Breast epithelium (tissue), 4 donors: Measurements from ENCODE around the gene PIGK. TPM values are rescaled to one million over a fixed set of nuclear protein-coding genes. Genes with fewer than 3 reads are reported as not detected.
"Not testable (repeated sequence)": the region's sequence is repeated elsewhere in the genome, so short reads cannot be mapped to it uniquely, and the experiment has no call there.

ENCODE experiments used
- DNase-seq, 2 donors: peaks; one replicate each; pipeline ENCODE4 v3.0.0-alpha.2; 2019; ENCODE audit warnings: low spot score in 2 of 2
- H3K27ac ChIP-seq, 2 donors: fragments of 200-600 bp; sonication (generic) in 1 of 2; one replicate each; pipeline ENCODE4 v1.5.1; 2016 to 2019; ENCODE audit warnings: mild to moderate bottlenecking in 1 of 2
- H3K27me3 ChIP-seq, 2 donors: fragments of 200-600 bp; sonication (generic) in 1 of 2; one replicate each; pipeline versions ENCODE4 v1.5.1 to v1.6.0; 2017 to 2019; ENCODE audit warnings: control low read depth in 1 of 2, mild to moderate bottlenecking in 1 of 2
- H3K36me3 ChIP-seq: fragments of 200-600 bp; one replicate; pipeline ENCODE4 v1.5.1; 2019
- H3K4me1 ChIP-seq, 2 donors: fragments of 200-600 bp; sonication (generic); one replicate each; pipeline ENCODE4 v1.5.1; 2016 to 2019; ENCODE audit warnings: control low read depth in 1 of 2
- H3K4me3 ChIP-seq, 3 donors: fragments of 200-600 bp; sonication (generic); 1 replicate in 2 of 3; 2 replicates in 1 of 3; pipeline ENCODE4 v1.5.1; 2016 to 2019; ENCODE audit warnings: mild to moderate bottlenecking in 3 of 3, moderate library complexity in 2 of 3
- H3K9me3 ChIP-seq, 2 donors: fragments of 200-600 bp; sonication (generic) in 1 of 2; one replicate each; pipeline ENCODE4 v1.5.1; 2016 to 2019; ENCODE audit warnings: control low read depth in 1 of 2
- CTCF ChIP-seq, 3 donors: fragments of 450-650 bp; IDR thresholded peaks; one replicate each; pipeline ENCODE4 v1.5.1; 2016 to 2017; ENCODE audit warnings: antibody characterized with exemption in 3 of 3, mild to moderate bottlenecking in 3 of 3, moderate library complexity in 3 of 3
- POLR2A ChIP-seq: fragments of 450-650 bp; IDR thresholded peaks from one replicate; pipeline ENCODE4 v1.6.1; 2016; ENCODE audit warnings: antibody characterized with exemption, mild to moderate bottlenecking, moderate library complexity
- POLR2AphosphoS5 ChIP-seq, 3 donors: sonication (generic); formaldehyde crosslinking; IDR thresholded peaks; one replicate each; pipeline ENCODE4 v1.6.1; 2017; ENCODE audit warnings: antibody characterized with exemption in 3 of 3
- intact Hi-C: fragments of 100-400 bp; cut with DNase I; formaldehyde crosslinking; loops from one replicate; pipeline ENCODE4 v1.15.1; 2023; ENCODE audit warnings: low total_unique reads
- total RNA-seq, 3 donors: library from RNA; depleted of rRNA; stranded (reverse); fragments of >200 nt; gene quantifications; one replicate each; pipeline ENCODE4 v1.1.0, GENCODE V29; 2016

The PIGK gene
- total RNA-seq, 3 donors from 2014 or later, result 18.9 to 35.6 (median 22.6) TPM

GRCh38 chr1:77179632-77180031 is 39.6 kb downstream of the PIGK start:
- DNase-seq, result no peak
- peaks cover 8 to 28% of the 10 kb centered on the region in 2 donors for H3K9me3 ChIP-seq
- intact Hi-C loops, result no loop called here
- no peak overlapping the region for H3K4me3 ChIP-seq
- no peak overlapping the region for H3K27ac ChIP-seq
- no peaks in the 10 kb centered on the region for H3K4me1 ChIP-seq
- TF ChIP-seq CTCF (IDR thresholded peaks at IDR 0.05), result no peak
- TF ChIP-seq POLR2AphosphoS5 (IDR thresholded peaks at IDR 0.05), result no peak
- TF ChIP-seq POLR2A, result no peak
- no peaks in the 10 kb centered on the region for H3K27me3 ChIP-seq
- H3K36me3 ChIP-seq, result no peaks in the 10 kb centered on the region

- intact Hi-C loops, result no loop called here
- H3K27me3 ChIP-seq, result no peaks in the 10 kb centered on the region
- peaks cover 8 to 28% of the 10 kb centered on the region in 2 donors for H3K9me3 ChIP-seq
- TF ChIP-seq CTCF (IDR thresholded peaks at IDR 0.05) (no peak), POLR2A (no peak), POLR2AphosphoS5 (IDR thresholded peaks at IDR 0.05) (no peak)
- H3K4me1 ChIP-seq, result no peaks in the 10 kb centered on the region
- DNase-seq, result no peak
- H3K4me3 ChIP-seq, result no peak overlapping the region
- H3K27ac ChIP-seq, result no peak overlapping the region
- no peaks in the 10 kb centered on the region for H3K36me3 ChIP-seq
These were observed 43.9 kb downstream of the PIGK start for GRCh38 chr1:77175230-77175844.

GRCh38 chr1:77170687-77171086 is 48.5 kb downstream of the PIGK start:
- H3K9me3 ChIP-seq, result peaks cover 0 to 8% of the 10 kb centered on the region in 2 donors
- H3K36me3 ChIP-seq, result no peaks in the 10 kb centered on the region
- H3K4me3 ChIP-seq, result no peak overlapping the region
- intact Hi-C loops, result no loop called here
- DNase-seq, result no peak
- TF ChIP-seq CTCF (IDR thresholded peaks at IDR 0.05) (no peak), POLR2AphosphoS5 (IDR thresholded peaks at IDR 0.05) (no peak), POLR2A (no peak)
- no peaks in the 10 kb centered on the region for H3K4me1 ChIP-seq
- no peaks in the 10 kb centered on the region for H3K27me3 ChIP-seq
- no peak overlapping the region for H3K27ac ChIP-seq

GRCh38 chr1:77168358-77168757 is 50.9 kb downstream of the PIGK start:
- no peaks in the 10 kb centered on the region for H3K9me3 ChIP-seq
- H3K27me3 ChIP-seq, result no peaks in the 10 kb centered on the region
- no peaks in the 10 kb centered on the region for H3K4me1 ChIP-seq
- no peak overlapping the region for H3K27ac ChIP-seq
- intact Hi-C loops, result no loop called here
- H3K36me3 ChIP-seq, result no peaks in the 10 kb centered on the region
- no peak overlapping the region for H3K4me3 ChIP-seq
- TF ChIP-seq POLR2A (no peak), CTCF (IDR thresholded peaks at IDR 0.05) (no peak), POLR2AphosphoS5 (IDR thresholded peaks at IDR 0.05) (no peak)
- DNase-seq, result no peak

- Histone ChIP-seq H3K4me1 (no peaks in the 10 kb centered on the region), H3K36me3 (peaks cover 4% of the 10 kb centered on the region), H3K27ac (no peak overlapping the region), H3K27me3 (no peaks in the 10 kb centered on the region), H3K9me3 (no peaks in the 10 kb centered on the region), H3K4me3 (no peak overlapping the region)
- DNase-seq, result no peak
- intact Hi-C loops, result no loop called here
- no peak for TF ChIP-seq POLR2AphosphoS5 (IDR thresholded peaks at IDR 0.05)
- TF ChIP-seq CTCF (IDR thresholded peaks at IDR 0.05), result no peak
- TF ChIP-seq POLR2A, result no peak
These were observed 54.7 kb downstream of the PIGK start for GRCh38 chr1:77164434-77164944.

- H3K4me1 ChIP-seq, DNase-seq, intact Hi-C loops, H3K27me3 ChIP-seq, H3K36me3 ChIP-seq, H3K9me3 ChIP-seq, H3K27ac ChIP-seq, H3K4me3 ChIP-seq: not testable (repeated sequence)
These were observed 59.5 kb downstream of the PIGK start for GRCh38 chr1:77159706-77160105.
